H1 (cell line): ENCODE data around the gene DOCK3. TPM values are rescaled to one million over a fixed set of nuclear protein-coding genes. Genes with fewer than 3 reads are reported as not detected.

ENCODE experiments used
- CTCF ChIA-PET: fragments of 300-600 bp; sonication (Branson Sonifier 250); formaldehyde crosslinking; loops from one replicate; lab custom pipeline; 2021; ENCODE audit not compliant: partially characterized antibody; lab: Charles Lee
- POLR2A ChIA-PET: fragments of 300-600 bp; sonication (Branson Sonifier 250); formaldehyde crosslinking; loops from one replicate; lab custom pipeline; 2021; ENCODE audit warnings: inconsistent platforms; ENCODE audit not compliant: partially characterized antibody; lab: Charles Lee
- DNase-seq, 2 experiments: peaks; one replicate each; pipeline versions ENCODE4 v3.0.0 to v3.0.0-alpha.2; 2010 to 2022; ENCODE audit warnings: low spot score in 2 of 2, low read depth in 1 of 2, mixed read lengths in 1 of 2
- FAIRE-seq: peaks from 2 replicates; lab custom pipeline; 2011; peaks lifted over from hg19 to GRCh38; lab: Jason Lieb, UNC
- H2AFZ ChIP-seq: 2 replicates; pipeline ENCODE4 v1.8.1; 2012; ENCODE audit warnings: low read length, inconsistent platforms
- H2AK5ac ChIP-seq: 2 replicates; pipeline ENCODE4 v1.6.1; 2013; ENCODE audit warnings: low read depth, low read length
- H2BK120ac ChIP-seq: replicated peaks from 2 replicates; pipeline ENCODE3; 2013; ENCODE audit warnings: low read depth, low read length, inconsistent platforms
- H2BK12ac ChIP-seq: 2 replicates; pipeline ENCODE4 v1.6.1; 2013; ENCODE audit warnings: low read depth, low read length
- H2BK15ac ChIP-seq: 2 replicates; pipeline ENCODE4 v1.6.1; 2013; ENCODE audit warnings: low read length
- H2BK20ac ChIP-seq: 2 replicates; pipeline ENCODE4 v1.6.1; 2013; ENCODE audit warnings: low read length
- H2BK5ac ChIP-seq: 2 replicates; pipeline ENCODE4 v1.6.1; 2013; ENCODE audit warnings: low read depth, low read length
- H3K14ac ChIP-seq: 2 replicates; pipeline ENCODE4 v1.6.1; 2013; ENCODE audit warnings: inconsistent platforms; ENCODE audit not compliant: insufficient read length
- H3K18ac ChIP-seq: 2 replicates; pipeline ENCODE4 v1.6.1; 2013; ENCODE audit warnings: low read length; ENCODE audit errors: extremely low read depth
- H3K23ac ChIP-seq: 2 replicates; pipeline ENCODE4 v1.6.1; 2013; ENCODE audit warnings: inconsistent platforms; ENCODE audit not compliant: insufficient read length
- H3K23me2 ChIP-seq: 2 replicates; pipeline ENCODE4 v1.6.1; 2013; ENCODE audit warnings: low read depth, low read length
- H3K27ac ChIP-seq: 2 replicates; pipeline ENCODE4 v1.6.1; 2011; ENCODE audit warnings: low read depth, low read length, inconsistent platforms
- H3K27me3 ChIP-seq, 4 experiments: replicated peaks in 1 of 4; 1 replicate in 1 of 4; 2 replicates in 3 of 4; pipeline versions ENCODE4 v1.6.1 to v1.8.1; 2011 to 2013; ENCODE audit warnings: low read length in 3 of 4, mild to moderate bottlenecking in 3 of 4, inconsistent platforms in 2 of 4, mixed read lengths in 2 of 4, moderate library complexity in 1 of 4; ENCODE audit not compliant: control insufficient read depth in 3 of 4, insufficient read depth in 3 of 4; ENCODE audit errors: extremely low read depth in 1 of 4
- H3K36me3 ChIP-seq, 4 experiments: 2 replicates each; pipeline versions ENCODE4 v1.6.1 to v1.8.1; 2011 to 2013; ENCODE audit warnings: mild to moderate bottlenecking in 4 of 4, low read length in 3 of 4, moderate library complexity in 2 of 4, control low read depth in 1 of 4, inconsistent platforms in 1 of 4; ENCODE audit not compliant: insufficient read depth in 4 of 4, control insufficient read depth in 2 of 4
- H3K4ac ChIP-seq: replicated peaks from 2 replicates; pipeline ENCODE3; 2013; ENCODE audit warnings: low read length, low read depth, mixed read lengths, inconsistent platforms; ENCODE audit not compliant: insufficient read length
- H3K4me1 ChIP-seq, 4 experiments: replicated peaks in 1 of 4; 1 replicate in 1 of 4; 2 replicates in 3 of 4; pipeline versions ENCODE4 v1.6.1 to v1.8.1; 2011 to 2013; ENCODE audit warnings: low read length in 3 of 4, inconsistent platforms in 2 of 4, mixed read lengths in 1 of 4; ENCODE audit not compliant: insufficient read depth in 4 of 4, control insufficient read depth in 3 of 4
- H3K4me2 ChIP-seq, 2 experiments: 2 replicates each; pipeline versions ENCODE4 v1.6.1 to v1.8.1; 2011 to 2013; ENCODE audit warnings: low read depth in 2 of 2, low read length in 2 of 2, control low read depth in 1 of 2, inconsistent platforms in 1 of 2, mild to moderate bottlenecking in 1 of 2; ENCODE audit not compliant: insufficient read depth in 1 of 2
- H3K4me3 ChIP-seq, 4 experiments: fragments of 200-600, 300-600 bp in 1 of 4; sonication (generic), shearing (Covaris generic), sonication (Bioruptor Twin) in 1 of 4; 2 replicates each; pipeline versions ENCODE4 v1.5.1 to v1.8.1; 2011 to 2016; ENCODE audit warnings: low read length in 4 of 4, low read depth in 3 of 4, control low read depth in 2 of 4, inconsistent platforms in 2 of 4, mild to moderate bottlenecking in 2 of 4, mixed read lengths in 1 of 4, moderate library complexity in 1 of 4; ENCODE audit not compliant: insufficient read depth in 2 of 4; ENCODE audit errors: extremely low read depth in 1 of 4
- H3K56ac ChIP-seq: replicated peaks from 2 replicates; pipeline ENCODE3; 2013; ENCODE audit warnings: low read depth, mild to moderate bottlenecking, mixed read lengths, low read length, inconsistent platforms; ENCODE audit not compliant: insufficient read length
- H3K79me1 ChIP-seq: 2 replicates; pipeline ENCODE4 v1.6.1; 2013; ENCODE audit warnings: low read depth, low read length, control low read depth
- H3K79me2 ChIP-seq, 2 experiments: 2 replicates each; pipeline versions ENCODE4 v1.6.1 to v1.8.1; 2012 to 2013; ENCODE audit warnings: low read length in 2 of 2, mild to moderate bottlenecking in 2 of 2, inconsistent platforms in 1 of 2; ENCODE audit not compliant: insufficient read depth in 2 of 2, control insufficient read depth in 1 of 2
- H3K9ac ChIP-seq, 4 experiments: replicated peaks in 1 of 4; 1 replicate in 1 of 4; 2 replicates in 3 of 4; pipeline versions ENCODE4 v1.6.1 to v1.8.1; 2011 to 2013; ENCODE audit warnings: low read depth in 3 of 4, low read length in 3 of 4, control low read depth in 2 of 4, mild to moderate bottlenecking in 2 of 4, moderate library complexity in 2 of 4, inconsistent platforms in 1 of 4; ENCODE audit errors: extremely low read depth in 1 of 4
- H3K9me3 ChIP-seq, 2 experiments: 2 replicates each; pipeline versions ENCODE4 v1.6.1 to v1.8.1; 2012 to 2013; ENCODE audit warnings: mild to moderate bottlenecking in 2 of 2, moderate library complexity in 2 of 2, control low read depth in 1 of 2, inconsistent platforms in 1 of 2, low read depth in 1 of 2, low read length in 1 of 2, mixed read lengths in 1 of 2; ENCODE audit not compliant: insufficient read depth in 2 of 2
- H4K20me1 ChIP-seq, 2 experiments: replicated peaks in 1 of 2; 2 replicates each; pipeline versions ENCODE3 to v1.8.1; 2011 to 2013; ENCODE audit warnings: inconsistent platforms in 2 of 2, low read length in 2 of 2, mild to moderate bottlenecking in 1 of 2; ENCODE audit not compliant: insufficient read depth in 2 of 2, control insufficient read depth in 1 of 2
- H4K5ac ChIP-seq: 2 replicates; pipeline ENCODE4 v1.6.1; 2013; ENCODE audit warnings: low read length, low read depth, mixed read lengths, inconsistent platforms; ENCODE audit not compliant: insufficient read length
- H4K8ac ChIP-seq: 2 replicates; pipeline ENCODE4 v1.8.0; 2013; ENCODE audit warnings: mild to moderate bottlenecking, moderate library complexity, low read length, inconsistent platforms; ENCODE audit not compliant: insufficient read depth; ENCODE audit errors: extremely low read depth
- H4K91ac ChIP-seq: replicated peaks from 2 replicates; pipeline ENCODE3; 2013; ENCODE audit warnings: low read length, mixed read lengths, inconsistent platforms; ENCODE audit not compliant: insufficient read length
- RAD21 ChIP-seq, 2 experiments: IDR thresholded peaks in 1 of 2; conservative IDR thresholded peaks in 1 of 2; 2 replicates each; pipeline ENCODE4 v1.6.1; 2011; ENCODE audit warnings: low read depth in 2 of 2, low read length in 2 of 2, improper control_type of control experiment in 1 of 2, inconsistent platforms in 1 of 2, mild to moderate bottlenecking in 1 of 2, moderate library complexity in 1 of 2
- USF2 ChIP-seq: IDR thresholded peaks from 2 replicates; pipeline ENCODE4 v1.6.1; 2011; ENCODE audit warnings: low read length, improper control_type of control experiment
- WGBS, 2 experiments: shearing (Covaris generic) in 1 of 2; methylation state at CpG; one replicate each; pipeline versions ENCODE4 v1.1.6 to v1.1.7; 2013 to 2015; ENCODE audit warnings: low lambda C conversion rate in 2 of 2, mixed read lengths in 2 of 2, inconsistent platforms in 1 of 2, low coverage in 1 of 2, missing lambda C conversion rate in 1 of 2; ENCODE audit not compliant: insufficient replicate concordance in 2 of 2, insufficient coverage in 1 of 2, insufficient read length in 1 of 2; ENCODE audit errors: extremely low coverage in 1 of 2, missing lambda C conversion rate in 1 of 2; 5-methylcytosine and 5-hydroxymethylcytosine counted together
- polyA plus RNA-seq, 7 experiments: library from polyadenylated mRNA; depleted of rRNA in 3 of 7; stranded (reverse) in 5 of 7; unstranded in 2 of 7; fragments of >200 nt in 5 of 7; fragments of 200-250 nt in 2 of 7; gene quantifications; 1 replicate in 5 of 7; 2 replicates in 1 of 7; 4 replicates in 1 of 7; pipeline versions ENCODE4 v1.2.1 to v1.2.3, GENCODE V29; 2011 to 2013; ENCODE audit warnings: missing spikeins in 2 of 7, mixed read lengths in 2 of 7
- total RNA-seq: library from RNA; stranded (reverse); fragmentation: NEBNext Ultra II Directional; extraction: Animal tissue kit (Norgen Biotek cat#: 25700); gene quantifications from 2 replicates; pipeline ENCODE4 v1.2.1, GENCODE V29; 2021

DOCK3 gene
- total and polyA plus RNA-seq, 2 of the 8 experiments (the other 6 are each of a cell fraction or from before 2014, with no cell fraction given), result 2.7 to 5.0 TPM

- DNase-seq (no peak), FAIRE-seq (no peak)
- H2BK12ac ChIP-seq, result no peak overlapping the region
- H4K20me1 ChIP-seq, result no peaks in the 10 kb centered on the region
- H3K27ac ChIP-seq, result no peak overlapping the region
- no peaks in the 10 kb centered on the region; a peak in 1 of 8 replicates for H3K36me3 ChIP-seq
- no peak overlapping the region for H3K18ac ChIP-seq
- WGBS, 2 experiments, result 90% methylated on average over 1 of the region's 1 CpG; no CpG with 5 or more reads in 1 of the 2 experiments
- no peak overlapping the region for H2BK15ac ChIP-seq
- H3K4me1 ChIP-seq, result no peaks in the 10 kb centered on the region
- H4K5ac ChIP-seq, result no peak overlapping the region
- H3K23me2 ChIP-seq, result no peaks in the 10 kb centered on the region
- H4K8ac ChIP-seq, result no peak overlapping the region
- H3K9ac ChIP-seq, result no peak overlapping the region
- no peak overlapping the region for H2BK20ac ChIP-seq
- H2BK5ac ChIP-seq, result no peak overlapping the region
- no peak overlapping the region for H2AK5ac ChIP-seq
- ChIA-PET POLR2A (no interaction called here), CTCF (interaction anchor here (1.7 to 2.2 kb wide), 3 partner anchors 35 to 623 kb away, joined by 3 to 6 read pairs (median 4); no protein-coding TSS in a partner anchor)
- H3K9me3 ChIP-seq, result no peaks in the 10 kb centered on the region
- no peak overlapping the region for H2AFZ ChIP-seq
- no peak overlapping the region for H3K23ac ChIP-seq
- no peak overlapping the region for H2BK120ac ChIP-seq
- TF ChIP-seq USF2, result no peak
- TF ChIP-seq RAD21 (IDR thresholded peaks at IDR 0.05 in 1 of 2, conservative IDR thresholded peaks at IDR 0.05 in 1 of 2; ENCODE audit: low read depth in 2 of 2, low read length in 2 of 2), result 0 out of 4 replicates have a peak, but pooled peaks of 1 of the 2 experiments have one; percentile 7
- H3K4me2 ChIP-seq, result no peak overlapping the region
- H3K4me3 ChIP-seq, result no peak overlapping the region
- no peak overlapping the region for H3K4ac ChIP-seq
- no peak overlapping the region for H3K56ac ChIP-seq
- no peak overlapping the region for H4K91ac ChIP-seq
- no peaks in the 10 kb centered on the region for H3K79me1 ChIP-seq
- no peak overlapping the region for H3K14ac ChIP-seq
- no peaks in the 10 kb centered on the region for H3K27me3 ChIP-seq
- H3K79me2 ChIP-seq, result no peaks in the 10 kb centered on the region
Observed at GRCh38 chr3:51276046-51276445, 601.3 kb downstream of the DOCK3 start.
